D341Med (cell line): ENCODE results near the gene IL17RE.
A peak's percentile ranks its signal among the peaks of the same experiment; 100 is the strongest.
"Not testable (repeated sequence)": the region's sequence is repeated elsewhere in the genome, so short reads cannot be mapped to it uniquely, and the experiment has no call there.

Experiments
- DNase-seq: peaks from one replicate; pipeline ENCODE4 v3.0.0; 2012; ENCODE audit warnings: low spot score

Gene IL17RE

DNA sequence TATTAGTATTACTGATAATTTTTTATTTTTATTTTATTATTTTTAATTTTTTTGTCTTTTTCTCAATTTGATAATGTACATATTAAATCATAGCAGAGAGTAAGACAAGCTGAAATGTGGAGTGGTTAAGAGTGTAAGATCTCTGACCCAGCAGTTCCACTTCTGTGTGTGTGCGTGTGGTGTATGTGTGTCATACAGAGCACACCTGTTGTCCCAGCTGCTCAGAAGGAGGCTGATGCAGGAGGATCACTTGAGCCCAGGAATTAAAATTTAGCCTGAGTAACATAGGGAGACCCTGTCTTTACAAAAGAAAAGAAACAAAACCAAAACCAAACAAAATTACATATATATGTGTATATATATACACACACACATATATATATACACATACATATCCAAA is 21.2 kb upstream of the IL17RE start:
- DNase-seq = no peak

DNA sequence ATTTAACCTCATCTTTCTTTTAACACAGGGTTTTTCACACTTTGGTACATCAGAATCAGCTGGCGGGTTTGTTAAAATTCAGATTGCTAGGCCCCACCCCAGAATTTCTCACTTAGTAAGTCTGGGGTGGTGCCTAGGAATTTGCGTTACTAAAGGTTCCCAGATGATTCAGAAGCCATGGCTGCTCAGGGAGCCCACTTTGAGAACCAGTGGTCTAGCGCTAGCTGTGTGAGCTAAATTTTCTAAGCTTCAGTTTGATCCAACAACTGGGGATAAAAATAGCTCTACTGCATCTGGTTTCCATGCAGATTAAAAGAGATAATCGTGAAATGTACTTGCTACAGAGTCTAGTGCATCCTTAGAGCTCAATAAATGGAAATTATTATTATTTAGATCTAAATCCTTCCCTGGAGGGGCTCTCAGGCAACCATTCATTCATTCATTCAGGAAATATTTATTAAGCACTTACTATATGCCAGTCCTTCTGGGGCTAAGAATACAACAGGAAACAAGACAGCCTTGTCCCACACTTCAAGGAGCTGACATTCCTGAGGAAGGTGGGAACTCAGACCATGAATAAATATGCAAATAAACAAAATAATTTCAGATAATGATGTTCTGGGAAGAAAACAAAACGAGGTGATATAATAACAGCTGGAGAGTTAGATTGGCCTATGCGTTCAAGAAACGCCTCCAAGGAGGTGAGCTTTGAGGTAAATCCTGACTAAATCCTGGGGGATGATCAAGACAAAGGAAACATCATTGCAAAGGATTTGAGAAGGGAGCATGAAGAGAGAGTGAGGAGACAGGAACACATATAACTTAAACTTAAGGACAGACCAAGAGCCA is 18.7 kb upstream of the IL17RE start:
- no peak for DNase-seq

DNA sequence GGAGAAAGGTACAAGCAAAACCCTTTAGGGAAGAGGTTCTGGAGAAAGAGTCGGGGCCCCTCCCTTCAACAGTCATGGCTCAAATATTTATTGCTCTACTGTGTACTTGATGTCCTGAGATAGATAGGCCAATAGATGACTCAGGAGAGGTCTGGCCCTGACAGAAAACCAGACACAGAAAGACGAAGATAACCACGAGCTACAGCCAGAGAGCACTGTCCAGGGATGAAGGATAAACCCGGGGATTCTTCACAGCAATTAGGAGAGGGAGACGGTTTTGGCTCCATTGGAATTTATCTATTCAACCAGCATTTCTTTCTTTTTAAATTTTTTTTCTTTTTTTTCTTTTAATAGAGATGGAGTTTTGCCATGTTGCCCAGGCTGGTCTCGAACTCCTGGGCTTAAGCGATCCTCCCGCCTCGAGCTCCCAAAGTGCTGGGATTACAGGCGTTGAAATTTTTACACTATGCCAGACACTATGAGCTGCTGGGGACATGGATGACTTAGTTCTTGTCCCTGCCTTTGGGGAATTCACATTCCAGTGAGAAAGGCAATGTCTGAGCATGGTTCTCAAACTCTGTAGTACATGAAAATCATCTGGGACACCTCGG is 18.0 kb upstream of the IL17RE start:
- DNase-seq = no peak

DNA sequence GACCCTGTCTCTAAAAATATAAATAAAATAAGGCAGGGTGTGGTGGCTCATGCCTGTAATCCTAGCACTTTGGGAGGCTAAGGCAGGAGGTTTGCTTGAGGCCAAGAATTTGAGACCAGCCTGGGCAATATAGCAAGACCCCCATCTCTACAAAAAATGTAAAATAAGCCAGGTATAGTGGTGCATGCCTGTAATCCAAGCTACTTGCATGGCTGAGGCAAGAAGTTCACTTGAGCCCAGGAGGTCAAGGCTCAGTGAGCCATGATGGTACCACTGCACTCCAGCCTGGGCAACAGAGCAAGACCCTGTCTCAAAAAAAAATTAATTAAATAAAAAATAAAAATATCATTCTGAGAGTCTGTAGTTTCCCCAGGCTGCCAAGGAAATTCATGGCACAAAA is 16.3 kb upstream of the IL17RE start:
- DNase-seq = no peak

DNA sequence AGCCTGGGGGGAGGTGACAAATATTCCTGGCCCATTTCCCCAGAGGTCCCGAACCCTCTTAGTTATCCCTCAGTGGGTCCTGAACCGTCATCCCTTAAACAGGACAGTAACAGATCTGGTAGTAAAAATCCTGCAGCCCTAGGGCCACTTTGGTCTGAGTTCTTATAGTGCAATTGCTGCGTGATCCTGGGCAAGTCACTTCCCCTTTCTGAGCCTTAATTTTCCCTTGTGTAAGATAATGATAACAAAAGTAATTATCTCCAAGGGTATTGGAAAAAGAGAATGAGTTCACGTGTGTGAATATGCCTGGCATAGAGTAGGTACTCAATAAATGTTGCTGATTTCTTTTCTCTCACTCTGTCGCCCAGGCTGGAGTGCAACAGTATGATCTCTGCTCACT is 15.2 kb upstream of the IL17RE start:
- no peak for DNase-seq

DNA sequence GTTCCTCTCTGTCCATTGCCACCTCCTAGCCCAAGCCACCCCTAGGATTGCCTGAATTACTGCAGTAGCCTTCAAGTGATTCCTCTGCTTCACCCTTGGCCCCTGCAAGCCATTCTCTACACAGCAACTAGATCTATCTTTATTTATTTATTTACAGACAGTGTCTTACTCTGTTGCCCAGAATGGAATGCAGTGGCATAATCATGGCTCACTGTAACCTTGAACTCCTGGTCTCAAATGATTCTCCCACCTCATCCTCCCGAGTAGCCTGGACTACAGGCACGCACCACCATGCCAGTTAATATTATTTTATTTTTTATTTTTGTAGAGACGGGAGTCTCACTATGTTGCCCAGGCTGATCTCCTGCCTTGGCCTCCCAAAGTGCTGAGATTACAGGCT is 14.1 kb upstream of the IL17RE start:
- DNase-seq = no peak

DNA sequence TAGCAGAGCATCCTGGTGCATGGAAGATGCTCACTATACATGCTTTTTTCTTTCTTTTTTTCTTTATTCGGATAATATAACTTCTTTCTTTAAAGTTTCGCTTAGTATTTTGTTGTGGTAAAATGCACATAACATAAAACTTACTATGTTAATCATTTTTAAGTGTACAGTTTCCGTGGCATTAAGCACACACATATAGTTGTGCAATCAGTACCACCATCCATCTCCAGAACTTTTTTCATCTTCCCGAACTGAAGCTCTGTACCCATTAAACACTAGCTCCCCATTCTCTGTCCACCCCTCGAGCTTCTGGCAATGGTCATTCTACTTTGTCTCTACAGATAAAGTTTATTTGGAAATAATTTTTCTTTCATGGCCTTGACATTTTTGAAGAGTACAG is 13.2 kb upstream of the IL17RE start:
- DNase-seq = no peak

DNA sequence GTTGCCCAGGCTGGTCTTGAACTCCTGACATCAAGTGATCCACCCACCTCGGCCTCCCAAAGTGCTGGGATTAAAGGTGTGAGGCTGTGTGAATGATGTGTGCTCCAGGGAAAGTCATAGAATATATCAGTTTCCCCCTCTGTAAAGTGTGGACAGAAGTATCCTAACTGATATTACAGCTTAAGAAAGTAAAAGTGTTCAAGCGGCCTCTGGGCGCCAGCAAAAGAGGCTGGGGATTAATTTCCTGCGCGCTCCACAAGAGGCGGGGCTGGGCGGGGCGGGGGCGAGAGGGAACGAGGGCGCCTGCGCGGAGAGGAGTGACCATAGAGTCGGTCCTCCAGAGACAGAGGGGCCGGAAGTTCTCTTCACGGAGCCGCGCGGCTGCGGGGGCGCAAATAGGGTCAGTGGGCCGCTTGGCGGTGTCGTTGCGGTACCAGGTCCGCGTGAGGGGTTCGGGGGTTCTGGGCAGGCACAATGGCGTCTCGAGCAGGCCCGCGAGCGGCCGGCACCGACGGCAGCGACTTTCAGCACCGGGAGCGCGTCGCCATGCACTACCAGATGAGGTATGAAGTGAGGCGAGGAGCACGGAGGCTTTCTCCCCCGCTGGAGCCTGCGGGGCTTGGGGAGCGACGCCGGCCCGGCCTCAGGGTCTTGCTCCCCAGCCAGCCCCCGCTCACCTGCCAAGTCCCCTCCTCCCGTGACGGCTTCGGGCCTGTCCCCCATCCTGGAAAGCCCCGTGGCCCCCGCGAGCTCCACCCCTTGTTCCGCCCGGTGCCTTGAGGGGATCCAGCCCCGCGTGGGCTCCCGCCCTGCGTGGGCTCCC is 12.2 kb upstream of the IL17RE start, which contains the start of gene JAGN1:
Gene JAGN1, plus strand, starts transcription at position 362 of the 823 bp plus-strand sequence. Its CDS starts 113 bp downstream, at position 475.
- peak; percentile 96 for DNase-seq

DNA sequence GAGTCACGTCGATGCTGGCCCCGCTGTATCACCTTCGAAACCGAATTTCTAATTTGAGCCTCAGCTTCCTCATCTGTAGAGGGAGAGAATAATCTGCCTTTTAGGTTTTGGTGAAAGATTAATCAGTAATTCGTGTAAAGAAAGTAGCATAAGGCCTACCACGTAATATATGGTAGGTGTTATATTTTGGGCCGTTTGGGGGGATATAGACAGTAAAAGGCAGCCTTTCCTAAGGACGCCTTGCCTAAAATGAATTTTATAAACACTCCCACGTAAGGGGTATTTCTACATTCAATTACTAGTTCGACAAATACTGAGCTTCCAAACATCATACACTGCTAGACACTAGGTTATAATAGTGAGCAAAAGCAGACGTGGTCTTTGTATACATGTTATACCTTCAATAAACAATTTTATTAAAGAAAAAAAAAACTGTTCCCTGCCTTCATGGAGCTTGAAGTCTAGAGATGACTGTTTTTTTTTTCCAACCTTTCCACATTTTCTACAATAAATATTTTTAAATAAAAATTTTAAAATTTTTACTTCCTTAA is 11.5 kb upstream of the IL17RE start:
- DNase-seq = no peak

DNA sequence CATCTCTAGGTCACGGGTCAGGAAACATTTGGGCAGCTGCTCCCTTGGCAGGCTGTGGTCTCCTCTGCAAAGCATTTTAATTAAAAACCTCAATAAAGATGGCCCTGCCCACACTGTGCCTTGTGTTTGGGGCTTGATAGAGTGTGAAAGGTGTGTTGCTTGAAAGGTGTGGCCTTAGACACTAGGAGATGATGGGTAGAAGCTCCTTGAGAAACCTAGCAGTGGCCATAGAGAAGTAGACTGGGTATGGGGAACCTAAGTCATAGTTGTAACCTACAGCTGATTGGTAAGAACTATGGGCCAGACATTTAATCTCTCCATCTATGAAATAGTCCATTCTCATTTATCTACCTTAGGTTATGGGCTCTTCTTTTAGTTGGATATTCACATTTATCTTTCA is 8.9 kb upstream of the IL17RE start:
- DNase-seq = no peak

DNA sequence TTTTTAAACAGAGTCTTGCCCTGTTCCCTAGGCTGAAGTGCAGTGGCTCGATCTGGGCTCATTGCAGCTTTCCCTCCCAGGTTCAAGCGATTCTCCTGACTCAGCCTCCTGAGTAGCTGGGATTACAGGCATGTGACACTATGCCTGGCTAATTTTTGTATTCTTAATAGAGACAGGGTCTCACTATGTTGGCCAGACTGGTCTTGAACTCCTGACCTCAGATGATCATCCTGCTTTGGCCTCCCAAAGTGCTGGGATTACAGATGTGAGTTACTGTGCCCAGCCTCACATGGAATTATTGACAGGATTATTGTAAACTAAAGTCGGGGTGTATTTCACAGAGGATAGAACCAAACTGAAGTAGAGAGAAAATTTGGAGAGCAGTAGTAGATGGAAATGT is 6.9 kb upstream of the IL17RE start:
- not testable (repeated sequence) for DNase-seq

DNA sequence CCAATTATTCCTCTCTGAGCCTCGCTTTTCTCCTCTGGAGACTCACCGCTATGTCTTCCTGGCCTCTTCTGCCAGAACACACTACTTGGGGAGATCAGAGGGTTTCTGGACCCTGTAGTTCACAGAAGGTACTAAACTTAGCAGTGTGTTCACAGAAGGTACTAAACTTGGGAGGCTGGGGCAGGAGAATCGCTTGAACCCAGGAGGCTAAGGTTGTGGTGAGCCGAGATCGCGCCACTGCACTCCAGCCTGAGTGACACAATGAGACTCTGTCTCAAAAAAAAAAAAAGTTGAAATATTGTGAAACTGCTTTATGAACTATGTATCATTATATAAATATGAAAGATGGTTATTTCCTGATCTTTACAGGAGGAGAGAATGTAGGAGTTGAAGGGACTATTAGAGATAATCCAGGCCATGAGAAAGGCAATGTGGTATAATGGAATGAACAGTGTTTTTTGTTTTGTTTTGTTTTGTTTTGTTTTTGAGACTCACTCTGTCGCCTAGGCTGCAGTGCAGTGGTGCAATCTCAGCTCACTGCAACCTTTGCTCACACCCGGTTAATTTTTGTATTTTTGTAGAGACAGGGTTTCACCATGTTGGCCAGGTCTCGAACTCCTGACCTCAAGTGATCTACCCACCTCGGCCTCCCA is 5.8 kb upstream of the IL17RE start:
- DNase-seq = not testable (repeated sequence)

DNA sequence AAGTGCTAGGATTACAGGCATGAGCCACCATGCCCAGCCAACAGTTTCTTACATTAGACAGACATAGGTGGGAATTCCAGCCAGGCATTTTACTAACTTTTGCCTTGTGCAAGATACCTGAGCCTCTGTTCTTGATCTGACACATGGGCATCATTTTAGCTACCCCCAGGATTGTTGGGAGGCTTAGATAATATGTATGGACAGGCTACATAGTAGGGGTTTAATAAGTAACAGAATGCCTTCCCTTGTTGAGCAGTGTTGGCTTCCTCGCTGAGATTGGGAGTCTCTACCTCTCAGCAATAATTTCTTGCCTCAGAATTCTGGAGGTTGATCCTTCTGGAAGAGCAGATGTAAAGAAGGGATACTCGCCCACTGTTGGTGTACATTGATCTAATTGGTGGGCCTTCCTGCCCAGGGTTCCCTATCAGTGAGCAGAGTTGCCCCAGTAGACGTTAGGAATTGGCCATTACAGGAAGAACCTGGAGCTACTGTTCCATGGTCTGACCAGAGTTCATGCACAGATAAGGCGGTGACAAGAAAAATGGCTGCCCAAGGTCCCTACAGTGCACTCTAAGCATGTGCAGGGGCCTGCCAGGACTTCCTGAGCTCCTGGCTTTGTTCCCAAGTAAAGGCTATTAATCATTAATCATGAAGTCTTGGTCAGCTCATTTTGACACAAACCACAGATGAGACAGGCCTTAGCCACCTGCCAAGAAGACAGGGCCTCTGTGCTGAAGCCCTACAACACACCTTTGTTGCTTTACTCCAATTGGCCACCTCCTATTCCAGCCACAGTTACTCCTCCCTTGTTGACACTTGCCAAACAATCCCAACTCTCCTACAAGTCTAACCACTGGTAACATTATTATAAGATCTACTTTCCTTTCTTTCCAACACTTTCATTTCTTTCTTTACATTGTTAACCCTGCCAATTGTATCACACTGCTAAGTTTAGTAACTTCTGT is 5.0 kb upstream of the IL17RE start:
- DNase-seq = no peak

DNA sequence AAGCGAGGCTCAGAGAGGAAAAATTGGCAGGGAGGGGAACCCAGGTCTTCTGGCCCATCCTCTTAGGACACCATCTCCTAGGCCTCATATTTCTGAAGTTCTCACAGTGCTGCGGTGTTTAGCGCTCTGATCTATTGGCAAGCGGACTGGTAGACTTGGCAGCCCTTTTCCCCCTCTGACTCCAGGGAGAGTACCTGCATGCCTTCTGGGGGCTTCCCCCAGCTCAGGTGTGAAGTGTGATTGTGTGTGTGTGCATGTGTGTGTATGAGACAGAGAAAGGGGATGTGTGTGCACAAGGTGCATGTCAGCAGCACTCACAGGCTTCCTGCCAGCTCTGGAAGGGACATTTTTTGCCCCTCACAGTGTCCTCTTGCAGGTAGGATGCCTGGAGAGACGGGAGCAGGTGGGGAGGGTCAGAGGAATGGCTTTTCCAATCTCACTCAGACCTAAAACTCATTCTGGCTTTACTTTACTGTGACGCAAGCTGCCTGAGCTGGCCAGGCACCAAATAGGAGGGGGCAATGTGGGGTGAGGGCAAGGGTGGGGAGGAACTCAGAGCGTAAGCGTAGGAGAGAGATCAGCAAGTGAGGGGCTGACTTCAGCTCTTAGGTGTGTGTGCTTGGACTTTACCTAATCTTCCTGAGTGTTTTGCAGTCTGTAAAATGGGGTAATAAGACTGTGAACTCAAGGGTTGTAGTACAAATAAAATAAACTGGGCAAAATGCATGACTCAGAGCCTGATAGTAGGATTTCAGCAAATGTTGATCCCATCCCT is 4.0 kb upstream of the IL17RE start:
- DNase-seq = no peak

DNA sequence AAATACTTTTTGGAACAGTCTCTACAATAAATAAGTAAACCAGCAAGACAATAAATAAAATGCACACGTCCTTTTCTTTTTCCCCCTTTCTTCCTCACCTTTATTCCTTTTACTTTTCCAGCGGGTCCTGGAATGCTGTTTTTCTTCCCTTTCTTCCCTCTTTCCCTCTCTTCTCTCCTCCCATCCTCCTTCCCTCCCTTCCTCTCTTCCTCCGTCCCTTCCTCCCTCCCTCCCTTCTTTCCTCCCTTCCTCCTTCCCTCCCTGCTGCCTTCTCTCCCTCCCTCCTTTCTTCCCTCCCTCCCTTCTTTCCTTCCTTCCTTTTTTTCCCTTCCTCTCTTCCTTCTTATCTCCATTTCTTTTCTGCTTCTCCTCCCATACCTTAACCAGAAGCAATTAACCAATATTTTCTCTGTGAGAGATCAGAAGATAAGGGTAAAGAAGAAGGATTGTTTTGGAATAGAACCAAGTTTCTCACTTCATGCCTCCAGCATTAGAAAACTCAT is 3.3 kb upstream of the IL17RE start:
- DNase-seq = no peak

DNA sequence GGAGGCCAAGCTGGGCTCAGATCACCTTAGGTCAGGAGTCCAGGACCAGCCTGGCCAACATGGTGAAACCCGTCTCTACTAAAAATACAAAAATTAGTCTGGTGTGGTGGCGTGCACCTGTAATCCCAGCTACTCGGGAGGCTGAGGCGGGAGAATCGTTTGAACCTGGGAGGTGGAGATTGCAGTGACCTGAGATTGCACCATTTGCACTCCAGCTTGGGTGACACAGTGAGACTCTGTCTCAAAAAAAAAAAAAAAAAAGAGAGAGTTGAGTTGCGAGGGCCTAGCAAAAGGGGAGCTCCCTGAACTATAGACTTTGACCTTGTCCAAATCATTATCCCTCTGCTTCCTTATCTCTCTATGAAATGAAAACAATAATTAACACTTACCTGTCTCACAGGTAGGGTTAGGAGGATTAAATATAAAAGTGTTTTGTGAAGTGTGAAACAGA is 1.7 kb upstream of the IL17RE start:
- not testable (repeated sequence) for DNase-seq

DNA sequence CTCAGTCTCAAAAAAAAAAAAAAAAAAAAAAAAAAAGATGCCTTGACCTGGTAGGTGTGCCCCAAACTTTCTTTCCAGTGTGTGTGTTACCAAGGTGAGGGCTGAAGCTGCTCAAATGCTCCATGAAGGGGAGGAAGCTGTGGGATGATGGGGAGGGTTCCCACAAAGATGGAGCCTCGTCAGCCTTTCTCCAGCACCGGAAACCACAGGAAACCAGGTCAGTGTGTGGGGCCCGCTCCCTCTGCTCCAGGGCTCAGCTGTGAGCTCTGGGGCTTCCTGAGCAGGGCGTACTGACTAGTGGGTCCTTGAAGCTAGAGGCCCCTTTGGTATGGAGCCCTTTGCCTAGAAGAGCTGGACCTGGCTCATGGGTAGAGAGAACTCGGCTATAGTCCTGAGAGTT is 681 bp upstream of the IL17RE start:
- no peak for DNase-seq

DNA sequence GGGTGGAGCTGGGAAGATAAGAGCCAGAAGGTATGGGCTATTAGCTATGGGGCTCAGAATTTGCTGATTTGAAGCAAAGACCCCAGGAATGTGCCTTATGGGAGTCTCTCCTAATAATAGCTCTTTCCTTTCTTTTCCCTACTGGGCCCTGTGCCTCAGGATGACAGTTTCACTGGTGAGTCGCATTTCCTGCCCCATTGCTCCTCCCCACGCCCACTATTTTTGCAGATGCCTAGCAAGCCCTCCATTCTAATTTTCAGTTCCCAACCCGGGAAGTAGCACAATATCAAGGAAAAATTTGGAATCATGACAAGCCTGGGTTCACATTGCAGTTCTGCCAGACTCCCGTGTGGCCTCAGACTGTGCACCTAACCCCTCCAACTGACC is 583 bp downstream of the IL17RE start:
- DNase-seq = no peak

DNA sequence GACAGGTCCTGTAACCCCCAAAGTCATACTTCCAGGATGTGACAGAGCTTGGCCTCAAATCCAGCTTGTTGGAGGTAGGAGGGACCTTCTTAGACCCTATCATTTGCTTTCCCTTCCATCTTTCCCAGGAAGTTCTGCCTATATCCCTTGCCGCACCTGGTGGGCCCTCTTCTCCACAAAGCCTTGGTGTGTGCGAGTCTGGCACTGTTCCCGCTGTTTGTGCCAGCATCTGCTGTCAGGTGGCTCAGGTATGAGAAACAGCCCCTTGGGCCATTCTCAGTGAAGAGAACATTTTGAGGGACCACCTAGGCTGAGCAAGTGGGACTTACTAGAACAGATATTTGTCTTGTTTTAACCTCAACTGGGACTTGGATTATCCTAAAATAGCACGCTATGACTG is 1.3 kb downstream of the IL17RE start:
- DNase-seq = no peak

DNA sequence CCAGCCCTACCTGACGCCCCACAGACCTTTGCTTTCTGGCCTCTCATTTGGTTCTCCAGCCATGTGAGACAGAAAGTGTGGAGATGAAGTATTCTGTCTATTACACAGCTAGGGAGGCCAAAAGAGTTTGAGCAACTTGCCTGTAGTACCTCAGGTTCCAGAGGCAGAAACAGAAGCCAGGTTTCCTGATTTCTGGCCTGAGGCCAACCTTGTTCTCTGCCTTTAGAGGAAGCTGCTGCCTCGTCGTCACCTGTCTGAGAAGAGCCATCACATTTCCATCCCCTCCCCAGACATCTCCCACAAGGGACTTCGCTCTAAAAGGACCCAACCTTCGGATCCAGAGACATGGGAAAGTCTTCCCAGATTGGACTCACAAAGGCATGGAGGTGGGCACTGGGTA is 3.8 kb downstream of the IL17RE start:
- no peak for DNase-seq
